Endodermal cell (in vitro differentiated cells): Measurements from ENCODE around the gene WBP1. TPM values are rescaled to one million over a fixed set of nuclear protein-coding genes. Genes with fewer than 3 reads are reported as not detected.

Source experiments
- DNase-seq: peaks from one replicate; pipeline ENCODE4 v3.0.0-alpha.2; 2017
- H3K27ac ChIP-seq: 2 replicates; pipeline ENCODE4 v1.5.1; 2013; ENCODE audit warnings: mild to moderate bottlenecking, low read depth, low read length, moderate library complexity
- H3K27me3 ChIP-seq: 2 replicates; pipeline ENCODE4 v1.6.1; 2013; ENCODE audit warnings: mild to moderate bottlenecking, low read length, moderate library complexity; ENCODE audit not compliant: insufficient read depth, control insufficient read depth, poor library complexity, severe bottlenecking
- H3K36me3 ChIP-seq: 2 replicates; pipeline ENCODE4 v1.7.0; 2013; ENCODE audit warnings: mild to moderate bottlenecking, low read length, moderate library complexity; ENCODE audit not compliant: control insufficient read depth, insufficient read depth
- H3K4me1 ChIP-seq: one replicate; pipeline ENCODE4 v1.7.0; 2013; ENCODE audit warnings: low read length; ENCODE audit not compliant: control insufficient read depth, insufficient read depth
- H3K4me3 ChIP-seq: 2 replicates; pipeline ENCODE4 v1.5.1; 2013; ENCODE audit warnings: mild to moderate bottlenecking, low read length, moderate library complexity
- H3K9ac ChIP-seq: 2 replicates; pipeline ENCODE4 v1.6.1; 2013; ENCODE audit warnings: mild to moderate bottlenecking, low read length, moderate library complexity; ENCODE audit not compliant: poor library complexity, severe bottlenecking; ENCODE audit errors: extremely low read depth
- H3K9me3 ChIP-seq: 2 replicates; pipeline ENCODE4 v1.6.1; 2013; ENCODE audit warnings: mild to moderate bottlenecking, low read length, moderate library complexity; ENCODE audit not compliant: control insufficient read depth
- H3K27ac Mint-ChIP-seq: 2 replicates; pipeline ENCODE4 v1.8.0; 2020; ENCODE audit warnings: mixed read lengths
- H3K27me3 Mint-ChIP-seq: 2 replicates; pipeline ENCODE4 v1.8.0; 2021; ENCODE audit warnings: mild to moderate bottlenecking, mixed read lengths; ENCODE audit not compliant: insufficient read depth
- H3K36me3 Mint-ChIP-seq: 2 replicates; pipeline ENCODE4 v1.8.0; 2020; ENCODE audit warnings: low read depth, mixed read lengths
- H3K4me1 Mint-ChIP-seq: 2 replicates; pipeline ENCODE4 v1.8.0; 2020; ENCODE audit warnings: mixed read lengths
- H3K4me3 Mint-ChIP-seq: 2 replicates; pipeline ENCODE4 v1.8.0; 2020; ENCODE audit warnings: mild to moderate bottlenecking, moderate library complexity, mixed read lengths
- H3K9me3 Mint-ChIP-seq: 2 replicates; pipeline ENCODE4 v1.8.0; 2020; ENCODE audit warnings: mild to moderate bottlenecking, mixed read lengths
- WGBS, 2 experiments: methylation state at CpG; one replicate each; pipeline versions ENCODE4 v1.1.5 to v1.1.7; 2013; ENCODE audit warnings: missing lambda C conversion rate in 2 of 2, mixed read lengths in 1 of 2; ENCODE audit not compliant: insufficient coverage in 1 of 2, insufficient read length in 1 of 2; 5-methylcytosine and 5-hydroxymethylcytosine counted together
- total RNA-seq, 2 donors: library from RNA; stranded (reverse); fragmentation: NEBNext Ultra II Directional in 1 of 2; extraction: Animal tissue kit (Norgen Biotek cat#: 25700) in 1 of 2; gene quantifications; 2 replicates in 1 of 2; 3 replicates in 1 of 2; pipeline ENCODE4 v1.2.1, GENCODE V29; 2021
- TF ChIP-seq, protein P1 (sequence below): fragments of 200-600 bp; sonication (generic); conservative IDR thresholded peaks from 2 replicates; pipeline ENCODE4 v1.5.0; 2021; ENCODE audit warnings: antibody characterized with exemption, mild to moderate bottlenecking

The WBP1 gene
- total RNA-seq, 2 donors from 2014 or later, result 110 to 116 TPM

DNA sequence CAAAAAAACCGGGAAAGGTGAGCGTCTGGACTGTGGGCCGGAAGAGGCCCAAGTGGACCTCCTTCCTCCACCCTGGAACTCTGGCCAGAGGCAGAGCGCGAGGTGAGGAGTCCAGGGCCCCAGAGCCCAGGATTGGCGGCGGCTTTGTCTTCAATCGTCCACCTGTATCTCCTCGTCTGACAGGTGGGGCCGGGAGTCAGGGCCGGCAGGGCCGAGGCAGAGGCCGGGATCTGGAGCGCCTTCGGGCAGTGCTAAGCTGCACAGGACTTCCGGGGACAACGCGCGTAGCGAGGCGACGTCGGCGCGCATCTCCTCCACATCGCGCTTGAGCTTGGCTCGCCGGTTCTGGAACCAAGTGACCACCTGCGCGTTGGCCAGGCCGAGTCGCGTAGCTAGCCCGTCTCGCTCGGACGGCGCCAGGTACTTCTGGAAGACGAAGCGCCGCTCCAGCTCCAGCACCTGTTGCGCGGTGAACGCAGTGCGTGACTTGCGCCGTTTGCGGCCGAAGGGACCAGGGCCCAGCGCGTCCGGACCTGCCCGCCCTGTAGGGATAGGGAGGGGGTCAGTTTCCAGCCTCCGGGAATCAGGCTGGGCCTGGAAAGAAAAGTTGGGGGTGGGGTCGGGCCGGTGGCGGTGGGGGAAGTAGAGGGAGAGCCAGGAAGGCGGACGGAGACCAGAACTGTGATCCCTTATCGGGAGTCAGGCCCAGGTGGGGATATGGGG is 39.7 kb downstream of the WBP1 start:
- H3K4me3 ChIP-seq, result peak overlapping the region; percentile 75
- no peak overlapping the region for H3K9ac ChIP-seq
- no peaks in the 10 kb centered on the region for H3K9me3 ChIP-seq
- no peak overlapping the region for H3K27ac ChIP-seq
- peak overlapping the region; percentile 51 for H3K4me3 Mint-ChIP-seq
- peak; percentile 85 for DNase-seq
- H3K36me3 ChIP-seq, result peaks cover 14% of the 10 kb centered on the region
- H3K36me3 Mint-ChIP-seq, result peaks cover 14% of the 10 kb centered on the region
- peaks cover 24% of the 10 kb centered on the region for H3K4me1 Mint-ChIP-seq
- no peaks in the 10 kb centered on the region for H3K9me3 Mint-ChIP-seq
- H3K27me3 ChIP-seq, result peaks cover 75% of the 10 kb centered on the region
- H3K27ac Mint-ChIP-seq, result no peak overlapping the region
- TF ChIP-seq, protein P1, sequence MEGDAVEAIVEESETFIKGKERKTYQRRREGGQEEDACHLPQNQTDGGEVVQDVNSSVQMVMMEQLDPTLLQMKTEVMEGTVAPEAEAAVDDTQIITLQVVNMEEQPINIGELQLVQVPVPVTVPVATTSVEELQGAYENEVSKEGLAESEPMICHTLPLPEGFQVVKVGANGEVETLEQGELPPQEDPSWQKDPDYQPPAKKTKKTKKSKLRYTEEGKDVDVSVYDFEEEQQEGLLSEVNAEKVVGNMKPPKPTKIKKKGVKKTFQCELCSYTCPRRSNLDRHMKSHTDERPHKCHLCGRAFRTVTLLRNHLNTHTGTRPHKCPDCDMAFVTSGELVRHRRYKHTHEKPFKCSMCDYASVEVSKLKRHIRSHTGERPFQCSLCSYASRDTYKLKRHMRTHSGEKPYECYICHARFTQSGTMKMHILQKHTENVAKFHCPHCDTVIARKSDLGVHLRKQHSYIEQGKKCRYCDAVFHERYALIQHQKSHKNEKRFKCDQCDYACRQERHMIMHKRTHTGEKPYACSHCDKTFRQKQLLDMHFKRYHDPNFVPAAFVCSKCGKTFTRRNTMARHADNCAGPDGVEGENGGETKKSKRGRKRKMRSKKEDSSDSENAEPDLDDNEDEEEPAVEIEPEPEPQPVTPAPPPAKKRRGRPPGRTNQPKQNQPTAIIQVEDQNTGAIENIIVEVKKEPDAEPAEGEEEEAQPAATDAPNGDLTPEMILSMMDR, result no peak
- H3K27me3 Mint-ChIP-seq, result peaks cover 80% of the 10 kb centered on the region
- 8 to 10% methylated on average over 21 to 61 of the region's 61 CpGs for WGBS, 2 experiments
- no peaks in the 10 kb centered on the region for H3K4me1 ChIP-seq

DNA sequence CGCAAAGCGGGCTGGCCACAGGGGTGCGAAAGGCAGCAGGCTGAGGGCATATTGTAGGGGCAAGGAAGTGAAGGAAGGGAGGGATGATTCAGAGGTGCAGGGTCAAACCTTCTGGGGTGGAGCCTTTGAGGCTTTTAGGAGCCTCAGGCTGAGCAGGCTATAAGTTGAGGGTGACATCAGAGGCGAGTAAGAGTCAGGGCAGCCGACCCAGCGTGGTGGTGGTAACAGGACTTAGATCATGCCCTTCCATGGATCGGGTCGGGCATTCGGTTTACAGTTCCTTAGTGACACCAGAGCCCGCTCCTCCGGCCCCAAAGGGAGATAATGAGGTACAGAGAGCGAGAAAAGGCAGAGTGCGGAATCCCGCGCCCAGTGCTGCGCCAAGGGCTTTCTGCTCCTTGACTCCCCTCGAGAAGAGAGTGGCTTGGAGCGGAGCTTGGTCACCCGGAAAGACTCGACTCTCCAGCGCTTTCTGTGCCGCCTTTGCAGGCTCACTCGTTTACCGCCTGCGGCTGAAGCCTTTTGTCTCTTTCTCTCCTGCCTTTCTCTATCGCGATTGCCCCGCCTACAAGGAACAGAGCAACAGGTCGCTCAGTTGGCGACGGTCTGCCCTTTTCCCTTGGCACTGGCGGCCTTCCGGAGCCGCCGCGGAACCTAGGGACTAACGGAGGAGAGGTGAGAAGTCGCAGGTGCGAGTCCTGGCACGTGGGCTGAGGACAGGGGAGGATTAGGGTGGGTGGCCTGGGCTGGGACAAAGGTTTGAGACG is 40.4 kb downstream of the WBP1 start:
- Histone ChIP-seq H3K4me1 (no peaks in the 10 kb centered on the region), H3K36me3 (peaks cover 7% of the 10 kb centered on the region), H3K27ac (no peak overlapping the region), H3K4me3 (peak overlapping the region; percentile 75), H3K27me3 (peaks cover 82% of the 10 kb centered on the region), H3K9ac (peak overlapping the region; percentile 12), H3K9me3 (no peaks in the 10 kb centered on the region)
- TF ChIP-seq, protein P1, result no peak
- Mint-ChIP-seq H3K4me1 (peaks cover 26% of the 10 kb centered on the region), H3K9me3 (no peaks in the 10 kb centered on the region), H3K27me3 (peaks cover 88% of the 10 kb centered on the region), H3K27ac (no peak overlapping the region), H3K4me3 (peak overlapping the region; percentile 51), H3K36me3 (peaks cover 8% of the 10 kb centered on the region)
- WGBS, 2 experiments, result 2 to 3% methylated on average over 33 to 41 of the region's 41 CpGs
- DNase-seq, result no peak

DNA sequence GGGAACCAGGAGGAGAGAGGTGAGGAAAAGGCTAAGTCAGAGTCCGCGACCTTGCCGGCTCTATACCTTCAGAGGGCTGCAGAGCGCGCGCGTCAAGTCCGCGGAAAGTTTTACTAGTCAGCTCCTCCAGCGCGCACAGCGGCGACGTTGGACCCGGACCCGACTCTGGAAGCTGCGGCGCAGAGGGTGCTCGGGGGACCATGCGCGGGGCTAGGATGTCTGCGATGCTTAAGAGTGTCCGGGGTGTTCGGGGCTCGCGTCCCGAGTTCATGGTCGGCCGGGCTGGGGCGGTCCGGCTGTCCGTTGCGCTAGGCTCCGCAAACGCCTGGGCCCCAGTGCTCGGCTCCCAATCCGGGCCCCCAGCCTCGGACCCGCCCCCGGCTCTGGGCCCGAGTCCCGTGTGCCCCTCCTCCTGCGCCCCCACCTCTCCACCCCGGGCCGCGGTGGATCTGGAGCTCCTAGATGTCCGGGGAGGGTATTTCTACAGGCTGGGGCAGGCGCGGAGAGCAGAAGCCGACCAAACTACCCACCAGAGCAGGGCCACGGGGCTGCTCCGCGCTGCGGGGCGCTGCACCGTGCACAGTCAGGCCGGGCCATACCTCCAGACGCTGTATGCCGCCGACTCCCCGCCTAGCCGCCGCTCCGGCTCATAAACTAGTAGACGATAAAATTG is 41.2 kb downstream of the WBP1 start, which contains the start of gene LBX2:
LBX2 (minus strand) TSS at position 337 of the 673 bp plus-strand sequence; CDS start at position 271, 66 bp downstream.
- Mint-ChIP-seq H3K9me3 (no peaks in the 10 kb centered on the region), H3K27me3 (peaks cover 95% of the 10 kb centered on the region), H3K27ac (no peak within 1 kb of the TSS), H3K4me1 (peaks cover 32% of the 10 kb centered on the region), H3K4me3 (peak within 1 kb of the TSS; percentile 51), H3K36me3 (peaks cover 3% of the 10 kb centered on the region)
- Histone ChIP-seq H3K4me1 (no peaks in the 10 kb centered on the region), H3K27ac (no peak within 1 kb of the TSS), H3K9ac (peak within 1 kb of the TSS; percentile 12), H3K4me3 (peak within 1 kb of the TSS; percentile 75), H3K36me3 (peaks cover under 1% of the 10 kb centered on the region), H3K27me3 (peaks cover 89% of the 10 kb centered on the region), H3K9me3 (no peaks in the 10 kb centered on the region)
- WGBS, 2 experiments, result 0 to 3% methylated on average over 24 to 65 of the region's 65 CpGs
- peak; percentile 84 for DNase-seq
- TF ChIP-seq, protein P1, result no peak
